Body of pancreas (tissue), 4 donors: ENCODE results near the gene NFIA. TPM values are rescaled to one million over a fixed set of nuclear protein-coding genes. Genes with fewer than 3 reads are reported as not detected.
A peak's percentile ranks its signal among the peaks of the same experiment; 100 is the strongest.

Experiments
- ATAC-seq: fragments of 150-250 bp; one replicate; pipeline ENCODE4 v1.9.1; 2016
- DNase-seq, 4 donors: peaks; one replicate each; pipeline ENCODE4 v3.0.0-alpha.2; 2019
- H3K27ac ChIP-seq, 4 donors: fragments of 200-600 bp; sonication (generic); 1 replicate in 3 of 4; 2 replicates in 1 of 4; pipeline versions ENCODE4 v1.5.1 to v1.6.1; 2016 to 2019; ENCODE audit warnings: mild to moderate bottlenecking in 1 of 4, mixed read lengths in 1 of 4, moderate library complexity in 1 of 4
- H3K27me3 ChIP-seq, 2 donors: fragments of 200-600 bp; sonication (generic); one replicate each; pipeline ENCODE4 v1.6.0; 2016; ENCODE audit warnings: mild to moderate bottlenecking in 1 of 2
- H3K36me3 ChIP-seq, 2 donors: fragments of 200-600 bp; sonication (generic); replicated peaks in 1 of 2; 2 replicates each; pipeline ENCODE4 v1.5.1; 2016; ENCODE audit warnings: low read depth in 2 of 2; ENCODE audit not compliant: insufficient read depth in 1 of 2
- H3K4me1 ChIP-seq: fragments of 200-600 bp; sonication (generic); one replicate; pipeline ENCODE4 v1.6.0; 2016
- H3K4me3 ChIP-seq, 2 donors: fragments of 200-600 bp; sonication (generic); 1 replicate in 1 of 2; 2 replicates in 1 of 2; pipeline ENCODE4 v1.5.1; 2016 to 2019
- H3K9me3 ChIP-seq, 3 donors: fragments of 200-600 bp; sonication (generic); 1 replicate in 2 of 3; 2 replicates in 1 of 3; pipeline ENCODE4 v1.5.1; 2016
- CTCF ChIP-seq, 7 experiments: fragments of 450-650 bp in 4 of 7; fragments of 200-600 bp in 3 of 7; sonication (generic) in 3 of 7; IDR thresholded peaks; one replicate each; pipeline ENCODE4 v1.5.1; 2016 to 2019; ENCODE audit warnings: antibody characterized with exemption in 7 of 7
- POLR2A ChIP-seq, 3 donors: fragments of 450-650 bp; IDR thresholded peaks; one replicate each; pipeline ENCODE4 v1.6.1; 2016; ENCODE audit warnings: antibody characterized with exemption in 3 of 3, mild to moderate bottlenecking in 2 of 3
- WGBS, 2 donors: methylation state at CpG; one replicate each; pipeline ENCODE4 v1.1.5; 2017; 5-methylcytosine and 5-hydroxymethylcytosine counted together
- intact Hi-C: fragments of 100-400 bp; cut with DNase I; formaldehyde crosslinking; loops from one replicate; pipeline ENCODE4 v1.15.1; 2023
- total RNA-seq, 2 donors: library from RNA; depleted of rRNA; stranded (reverse); fragments of >200 nt; gene quantifications; one replicate each; pipeline ENCODE4 v1.1.0, GENCODE V29; 2016

The NFIA gene
- total RNA-seq, 2 donors from 2014 or later, result 21.5 to 32.3 TPM

- Histone ChIP-seq H3K4me1 (peaks cover 20% of the 10 kb centered on the region), H3K4me3 (no peak overlapping the region), H3K36me3 (no peaks in the 10 kb centered on the region), H3K9me3 (no peaks in the 10 kb centered on the region), H3K27me3 (no peaks in the 10 kb centered on the region), H3K27ac (peak overlapping the region in 2 of 4 donors; percentile 9 to 67)
- intact Hi-C loops, result no loop called here
- 41 to 51% methylated on average over 5 of the region's 5 CpGs for WGBS, 2 donors
- no peak for ATAC-seq
- TF ChIP-seq POLR2A (IDR thresholded peaks at IDR 0.05) (no peak), CTCF (IDR thresholded peaks at IDR 0.05) (no peak)
- DNase-seq, result no peak
These were observed 49.8 kb downstream of the NFIA start for GRCh38 chr1:61132176-61132638.

GRCh38 chr1:61132645-61133334 lies 50.4 kb downstream of the NFIA start:
- no peak for DNase-seq
- Histone ChIP-seq H3K4me1 (peaks cover 20% of the 10 kb centered on the region), H3K27ac (peak overlapping the region in 2 of 4 donors; percentile 32 to 67), H3K4me3 (no peak overlapping the region), H3K9me3 (no peaks in the 10 kb centered on the region), H3K27me3 (no peaks in the 10 kb centered on the region), H3K36me3 (no peaks in the 10 kb centered on the region)
- TF ChIP-seq POLR2A (IDR thresholded peaks at IDR 0.05) (no peak), CTCF (IDR thresholded peaks at IDR 0.05) (no peak)
- ATAC-seq, result no peak
- intact Hi-C loops, result no loop called here
- WGBS, 2 donors, result 47 to 55% methylated on average over 6 of the region's 6 CpGs

GRCh38 chr1:61133335-61134019 lies 51.1 kb downstream of the NFIA start:
- Histone ChIP-seq H3K9me3 (no peaks in the 10 kb centered on the region), H3K4me3 (no peak overlapping the region), H3K27ac (peak overlapping the region in 1 of 4 donors; percentile 67), H3K4me1 (peaks cover 20% of the 10 kb centered on the region), H3K36me3 (no peaks in the 10 kb centered on the region), H3K27me3 (no peaks in the 10 kb centered on the region)
- TF ChIP-seq CTCF (IDR thresholded peaks at IDR 0.05) (no peak), POLR2A (IDR thresholded peaks at IDR 0.05) (no peak)
- intact Hi-C loops, result no loop called here
- no peak for ATAC-seq
- DNase-seq, result no peak
- WGBS, 2 donors, result 96% methylated on average over 4 of the region's 4 CpGs

- Histone ChIP-seq H3K4me3 (no peak overlapping the region), H3K4me1 (peaks cover 27% of the 10 kb centered on the region)
- intact Hi-C loops, result no loop called here
These were observed 52.9 kb downstream of the NFIA start for GRCh38 chr1:61135291-61135690.

More at GRCh38 chr1:61135291-61135690, 52.9 kb downstream of the NFIA start:
- no peak overlapping the region for H3K27ac ChIP-seq
- H3K36me3 ChIP-seq, result no peaks in the 10 kb centered on the region
- no peak for DNase-seq
- no peak for ATAC-seq
- H3K27me3 ChIP-seq, result no peaks in the 10 kb centered on the region
- H3K9me3 ChIP-seq, result no peaks in the 10 kb centered on the region
- WGBS, 2 donors, result 92 to 98% methylated on average over 3 of the region's 3 CpGs
- TF ChIP-seq POLR2A (IDR thresholded peaks at IDR 0.05), result no peak
- TF ChIP-seq CTCF (IDR thresholded peaks at IDR 0.05), result no peak
